Measurements from ENCODE around the gene KIF2C. TPM values are rescaled to one million over a fixed set of nuclear protein-coding genes. Genes with fewer than 3 reads are reported as not detected.

The KIF2C gene
- total RNA-seq, 4 donors from 2014 or later = 2.5 to 8.3 (median 3.5) TPM

DNA sequence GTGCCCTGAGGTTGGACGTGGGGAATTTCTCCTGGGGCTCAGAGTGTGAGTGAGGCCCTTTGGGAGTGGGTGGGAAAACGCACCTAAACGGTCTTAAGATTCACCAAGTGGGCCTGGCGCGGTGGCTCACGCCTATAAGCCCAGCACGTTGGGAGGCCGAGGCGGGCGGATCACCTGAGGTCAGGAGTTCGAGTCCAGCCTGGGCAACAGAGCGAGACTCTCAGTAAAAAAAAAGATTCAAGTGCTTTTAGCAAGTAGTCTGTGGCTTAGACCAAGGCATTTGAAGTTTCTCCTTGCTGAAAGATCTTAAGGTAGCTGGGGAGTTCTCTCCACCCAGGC is 37.1 kb downstream of the KIF2C start:
- TF ChIP-seq, protein P1, sequence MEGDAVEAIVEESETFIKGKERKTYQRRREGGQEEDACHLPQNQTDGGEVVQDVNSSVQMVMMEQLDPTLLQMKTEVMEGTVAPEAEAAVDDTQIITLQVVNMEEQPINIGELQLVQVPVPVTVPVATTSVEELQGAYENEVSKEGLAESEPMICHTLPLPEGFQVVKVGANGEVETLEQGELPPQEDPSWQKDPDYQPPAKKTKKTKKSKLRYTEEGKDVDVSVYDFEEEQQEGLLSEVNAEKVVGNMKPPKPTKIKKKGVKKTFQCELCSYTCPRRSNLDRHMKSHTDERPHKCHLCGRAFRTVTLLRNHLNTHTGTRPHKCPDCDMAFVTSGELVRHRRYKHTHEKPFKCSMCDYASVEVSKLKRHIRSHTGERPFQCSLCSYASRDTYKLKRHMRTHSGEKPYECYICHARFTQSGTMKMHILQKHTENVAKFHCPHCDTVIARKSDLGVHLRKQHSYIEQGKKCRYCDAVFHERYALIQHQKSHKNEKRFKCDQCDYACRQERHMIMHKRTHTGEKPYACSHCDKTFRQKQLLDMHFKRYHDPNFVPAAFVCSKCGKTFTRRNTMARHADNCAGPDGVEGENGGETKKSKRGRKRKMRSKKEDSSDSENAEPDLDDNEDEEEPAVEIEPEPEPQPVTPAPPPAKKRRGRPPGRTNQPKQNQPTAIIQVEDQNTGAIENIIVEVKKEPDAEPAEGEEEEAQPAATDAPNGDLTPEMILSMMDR (IDR thresholded peaks at IDR 0.05) = no peak
- no peak for TF ChIP-seq POLR2A (IDR thresholded peaks at IDR 0.05)

DNA sequence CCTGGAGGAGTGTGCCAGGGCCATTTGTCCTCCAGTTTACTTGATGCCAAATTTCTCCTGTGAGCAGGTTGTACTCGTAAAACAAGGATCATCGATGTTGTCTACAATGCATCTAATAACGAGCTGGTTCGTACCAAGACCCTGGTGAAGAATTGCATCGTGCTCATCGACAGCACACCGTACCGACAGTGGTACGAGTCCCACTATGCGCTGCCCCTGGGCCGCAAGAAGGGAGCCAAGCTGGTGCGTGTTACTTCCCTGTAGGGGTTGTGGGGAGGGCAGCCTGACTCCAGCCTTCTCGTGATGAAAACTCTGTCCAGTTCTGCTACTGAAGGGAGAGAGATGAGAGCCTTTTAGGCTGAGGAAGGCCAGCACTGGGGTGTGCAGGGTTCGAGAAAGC is 37.9 kb downstream of the KIF2C start:
- TF ChIP-seq, protein P1 (IDR thresholded peaks at IDR 0.05) = no peak
- TF ChIP-seq POLR2A (IDR thresholded peaks at IDR 0.05) = no peak
- no peaks in the 10 kb centered on the region for H3K27me3 ChIP-seq
- no peaks in the 10 kb centered on the region for H3K9me3 ChIP-seq
- peaks cover 0 to 42% (median 0%) of the 10 kb centered on the region in 3 donors for H3K36me3 ChIP-seq
- peak overlapping the region in 1 of 4 donors; percentile 21 for H3K27ac ChIP-seq
- no peak for DNase-seq
- peaks cover 0 to 25% (median 0%) of the 10 kb centered on the region in 4 donors for H3K4me1 ChIP-seq
- peak overlapping the region in 1 of 4 donors; percentile 96 for H3K4me3 ChIP-seq

More for the DNA sequence above, 37.1 kb downstream of the KIF2C start:
- H3K4me3 ChIP-seq = peak overlapping the region; percentile 78 to 96 (median 84)
- no peak for DNase-seq
- no peaks in the 10 kb centered on the region for H3K27me3 ChIP-seq
- peaks cover 0 to 42% (median 0%) of the 10 kb centered on the region in 3 donors for H3K36me3 ChIP-seq
- peaks cover 0 to 25% (median 0%) of the 10 kb centered on the region in 4 donors for H3K4me1 ChIP-seq
- H3K27ac ChIP-seq = peak overlapping the region; percentile 93 to 98 (median 96)
- H3K9me3 ChIP-seq = no peaks in the 10 kb centered on the region

DNA sequence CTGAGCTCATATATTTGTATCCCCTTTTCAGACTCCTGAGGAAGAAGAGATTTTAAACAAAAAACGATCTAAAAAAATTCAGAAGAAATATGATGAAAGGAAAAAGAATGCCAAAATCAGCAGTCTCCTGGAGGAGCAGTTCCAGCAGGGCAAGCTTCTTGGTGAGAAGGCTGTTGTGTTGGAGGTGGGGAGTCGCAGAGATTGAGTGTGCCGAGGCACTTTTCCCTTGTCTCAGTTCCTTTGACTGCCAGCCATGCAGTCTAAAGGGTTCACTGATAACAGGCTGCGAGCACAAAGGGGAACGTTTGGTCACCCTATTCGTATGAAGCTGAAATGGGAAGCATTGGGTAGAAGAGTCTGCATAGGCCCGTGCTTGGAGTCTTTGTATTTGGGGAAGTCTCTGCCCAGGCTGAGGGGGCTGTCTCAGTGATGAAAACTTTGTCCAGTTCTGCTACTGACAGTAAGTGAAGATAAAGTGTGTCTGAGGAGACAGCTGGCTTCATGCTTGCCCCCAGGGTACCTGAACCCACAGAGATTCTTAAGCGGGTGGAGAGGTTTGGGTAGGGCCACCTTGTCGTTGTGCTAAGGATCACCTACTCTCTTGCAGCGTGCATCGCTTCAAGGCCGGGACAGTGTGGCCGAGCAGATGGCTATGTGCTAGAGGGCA is 38.5 kb downstream of the KIF2C start:
- Histone ChIP-seq H3K27me3 (no peaks in the 10 kb centered on the region), H3K4me3 (no peak overlapping the region), H3K27ac (no peak overlapping the region), H3K9me3 (no peaks in the 10 kb centered on the region), H3K4me1 (peaks cover 0 to 25% (median 0%) of the 10 kb centered on the region in 4 donors), H3K36me3 (peaks cover 0 to 42% (median 0%) of the 10 kb centered on the region in 3 donors)
- TF ChIP-seq, protein P1 (IDR thresholded peaks at IDR 0.05) = no peak
- no peak for TF ChIP-seq POLR2A (IDR thresholded peaks at IDR 0.05)
- DNase-seq = no peak

DNA sequence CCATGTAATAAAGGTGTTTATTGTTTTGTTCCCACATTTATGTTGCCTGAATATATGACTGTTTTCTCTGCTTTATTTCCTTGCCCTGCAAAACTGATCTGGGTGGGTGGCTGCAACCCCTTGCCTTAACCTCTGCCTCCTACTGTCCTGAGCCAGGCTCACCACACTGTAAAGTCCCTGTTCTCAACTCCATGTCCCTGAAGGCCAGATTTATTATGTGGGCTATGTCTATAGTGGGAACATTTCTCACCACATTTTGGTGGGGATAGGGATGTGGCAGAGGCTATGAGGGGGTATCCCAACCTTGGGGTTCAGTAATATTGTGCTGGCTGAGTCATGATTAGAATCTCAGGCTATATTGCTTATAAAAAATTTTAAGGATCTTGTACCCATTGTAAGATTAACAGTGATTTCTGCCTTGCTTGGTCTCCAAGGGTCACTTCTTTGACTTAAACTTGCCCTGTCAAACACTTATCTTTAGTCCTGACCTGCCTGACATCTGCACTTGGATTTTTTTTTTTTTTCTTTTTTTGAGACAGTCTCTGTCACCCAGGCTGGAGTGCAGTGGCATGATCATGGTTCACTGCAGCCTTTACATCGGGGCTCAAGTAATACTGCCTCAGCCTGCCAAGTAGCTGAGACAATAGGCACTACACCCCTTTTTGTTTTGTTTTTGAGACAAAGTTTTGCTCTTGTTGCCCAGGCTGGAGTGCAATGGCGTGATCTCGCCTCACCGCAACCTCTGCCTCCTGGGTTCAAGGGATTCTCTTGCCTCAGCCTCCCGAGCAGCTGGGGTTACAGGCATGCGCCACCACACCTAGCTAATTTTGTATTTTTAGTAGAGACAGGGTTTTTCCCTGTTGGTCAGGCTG is 39.3 kb downstream of the KIF2C start:
- Histone ChIP-seq H3K36me3 (peaks cover 0 to 42% (median 0%) of the 10 kb centered on the region in 3 donors), H3K4me1 (peaks cover 0 to 34% (median 6%) of the 10 kb centered on the region in 4 donors)
- no peak for TF ChIP-seq POLR2A (IDR thresholded peaks at IDR 0.05)
- TF ChIP-seq, protein P1 (IDR thresholded peaks at IDR 0.05) = no peak

DNA sequence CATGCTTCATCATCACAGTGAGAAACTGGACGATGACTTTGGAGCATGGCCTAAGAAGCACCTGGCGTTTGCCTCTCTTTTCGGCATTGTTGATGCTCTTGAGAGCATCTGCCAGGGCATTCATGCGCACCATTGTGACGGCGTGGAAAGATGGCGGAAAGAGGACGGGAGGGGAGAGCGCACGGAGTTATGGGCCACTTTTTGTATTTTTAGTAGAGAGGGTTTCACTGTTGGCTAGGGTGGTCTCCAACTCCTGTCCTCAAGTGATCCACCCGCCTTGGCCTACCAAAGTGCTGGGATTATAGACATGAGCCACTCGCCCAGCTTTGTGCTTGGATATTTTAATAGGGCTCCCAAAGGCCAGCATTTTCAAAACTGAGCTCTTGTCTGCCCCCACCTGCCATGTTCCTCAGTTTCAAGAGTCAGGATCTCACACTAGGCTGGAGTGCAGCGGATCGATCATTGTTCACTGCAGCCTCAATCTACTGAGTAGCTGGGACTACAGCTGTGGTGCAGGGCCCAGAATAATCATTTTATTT is 41.0 kb downstream of the KIF2C start:
- Histone ChIP-seq H3K27me3 (no peaks in the 10 kb centered on the region), H3K4me1 (peaks cover 0 to 42% (median 19%) of the 10 kb centered on the region in 4 donors), H3K36me3 (peaks cover 0 to 42% (median 0%) of the 10 kb centered on the region in 3 donors), H3K9me3 (no peaks in the 10 kb centered on the region), H3K4me3 (no peak overlapping the region), H3K27ac (no peak overlapping the region)
- DNase-seq = no peak
- TF ChIP-seq, protein P1 (IDR thresholded peaks at IDR 0.05) = no peak
- no peak for TF ChIP-seq POLR2A (IDR thresholded peaks at IDR 0.05)

More for the DNA sequence above, 39.3 kb downstream of the KIF2C start:
- Histone ChIP-seq H3K27me3 (no peaks in the 10 kb centered on the region), H3K27ac (no peak overlapping the region), H3K4me3 (no peak overlapping the region), H3K9me3 (no peaks in the 10 kb centered on the region)
- no peak for DNase-seq
